NCI-H2029 (cell line): Measurements from ENCODE around the gene PPIG.
"Not testable (repeated sequence)": the region's sequence is repeated elsewhere in the genome, so short reads cannot be mapped to it uniquely, and the experiment has no call there.

Experiments used
- DNase-seq: peaks from one replicate; lab custom pipeline; 2025; lab: John Stamatoyannopoulos, UW

PPIG gene

GRCh38 chr2:169584005-169584877 lies at the start of gene PPIG:
Gene PPIG (plus strand): TSS chr2:169584351. CDS start chr2:169604042, 19,691 bp downstream.
- peak; percentile 89 for DNase-seq

- not testable (repeated sequence) for DNase-seq
Observed at GRCh38 chr2:169539460-169539859, 44.7 kb upstream of the PPIG start.

- DNase-seq = peak; percentile 32
Observed at GRCh38 chr2:169540146-169540545, 44.0 kb upstream of the PPIG start.

GRCh38 chr2:169542433-169542832 lies 41.7 kb upstream of the PPIG start:
- no peak for DNase-seq

GRCh38 chr2:169546756-169547155 lies 37.4 kb upstream of the PPIG start:
- DNase-seq = no peak

GRCh38 chr2:169561364-169561763 lies 22.8 kb upstream of the PPIG start:
- DNase-seq = no peak

GRCh38 chr2:169562084-169562483 lies 22.1 kb upstream of the PPIG start:
- not testable (repeated sequence) for DNase-seq

GRCh38 chr2:169562519-169562918 lies 21.6 kb upstream of the PPIG start:
- DNase-seq = no peak

- DNase-seq = no peak
Observed at GRCh38 chr2:169565686-169566085, 18.5 kb upstream of the PPIG start.

- no peak for DNase-seq
Observed at GRCh38 chr2:169569948-169570347, 14.2 kb upstream of the PPIG start.

GRCh38 chr2:169570752-169571151 lies 13.4 kb upstream of the PPIG start:
- not testable (repeated sequence) for DNase-seq

GRCh38 chr2:169571571-169571970 lies 12.6 kb upstream of the PPIG start:
- DNase-seq = no peak

GRCh38 chr2:169572189-169572588 lies 12.0 kb upstream of the PPIG start:
- no peak for DNase-seq

GRCh38 chr2:169572821-169573159 lies 11.4 kb upstream of the PPIG start:
- DNase-seq = no peak

- peak; percentile 87 for DNase-seq
Observed at GRCh38 chr2:169573160-169573973, 10.8 kb upstream of the PPIG start, which contains the start of gene FASTKD1. Gene FASTKD1 (minus strand): TSS chr2:169573865. CDS start chr2:169572029, 1,836 bp downstream.

- DNase-seq = no peak
Observed at GRCh38 chr2:169573974-169574299, 10.2 kb upstream of the PPIG start.

GRCh38 chr2:169574539-169574938 lies 9.6 kb upstream of the PPIG start:
- not testable (repeated sequence) for DNase-seq

GRCh38 chr2:169575264-169575663 lies 8.9 kb upstream of the PPIG start:
- not testable (repeated sequence) for DNase-seq

GRCh38 chr2:169579044-169579443 lies 5.1 kb upstream of the PPIG start:
- DNase-seq = no peak

GRCh38 chr2:169582552-169583266 lies 1.4 kb upstream of the PPIG start:
- not testable (repeated sequence) for DNase-seq

GRCh38 chr2:169583518-169583917 lies 633 bp upstream of the PPIG start:
- no peak for DNase-seq

GRCh38 chr2:169585673-169586072 lies 1.5 kb downstream of the PPIG start:
- no peak for DNase-seq
